Fibroblast of the conjunctiva (primary cell): ENCODE data around the gene RNF208.

Experiments used
- DNase-seq: peaks from one replicate; pipeline ENCODE4 v3.0.0-alpha.2; 2010; ENCODE audit warnings: low read depth

Gene RNF208

GRCh38 chr9:137214620-137215019 is 7.4 kb downstream of the RNF208 start:
- no peak for DNase-seq

GRCh38 chr9:137213160-137214060 is 8.6 kb downstream of the RNF208 start:
- DNase-seq: no peak

GRCh38 chr9:137212520-137212919 is 9.5 kb downstream of the RNF208 start:
- no peak for DNase-seq

- no peak for DNase-seq
Measured at GRCh38 chr9:137211532-137211931, 10.5 kb downstream of the RNF208 start.

- DNase-seq: no peak
Measured at GRCh38 chr9:137206602-137207001, 15.4 kb downstream of the RNF208 start.

GRCh38 chr9:137205126-137206069 is 16.6 kb downstream of the RNF208 start, which contains the start of the genes NDOR1 and TMEM203:
Gene NDOR1 (plus strand): TSS chr9:137205700. CDS start chr9:137205778, 78 bp downstream.
Gene TMEM203 (minus strand): TSS chr9:137205648. CDS start chr9:137205414, 234 bp downstream.
- peak; percentile 28 for DNase-seq

- no peak for DNase-seq
Measured at GRCh38 chr9:137204731-137205125, 17.3 kb downstream of the RNF208 start.

GRCh38 chr9:137202966-137203365 is 19.1 kb downstream of the RNF208 start:
- DNase-seq: no peak

GRCh38 chr9:137201205-137201868 is 20.7 kb downstream of the RNF208 start:
- DNase-seq: no peak

- DNase-seq: peak; percentile 99
Measured at GRCh38 chr9:137200311-137201204, 21.5 kb downstream of the RNF208 start, which contains the start of gene TPRN. Gene TPRN (minus strand): TSS chr9:137200741. CDS start chr9:137200711, 30 bp downstream.

GRCh38 chr9:137199411-137200121 is 22.5 kb downstream of the RNF208 start:
- no peak for DNase-seq

GRCh38 chr9:137198902-137199283 is 23.1 kb downstream of the RNF208 start:
- no peak for DNase-seq

- DNase-seq: no peak
Measured at GRCh38 chr9:137198051-137198901, 23.8 kb downstream of the RNF208 start.

- DNase-seq: no peak
Measured at GRCh38 chr9:137195525-137196220, 26.4 kb downstream of the RNF208 start.

- no peak for DNase-seq
Measured at GRCh38 chr9:137194909-137195308, 27.1 kb downstream of the RNF208 start.

GRCh38 chr9:137194388-137194787 is 27.7 kb downstream of the RNF208 start:
- DNase-seq: no peak

- no peak for DNase-seq
Measured at GRCh38 chr9:137193771-137194170, 28.3 kb downstream of the RNF208 start.

- DNase-seq: no peak
Measured at GRCh38 chr9:137192859-137193258, 29.2 kb downstream of the RNF208 start.

GRCh38 chr9:137192448-137192780 is 29.6 kb downstream of the RNF208 start:
- no peak for DNase-seq
